HL-60 (cell line): Measurements from ENCODE around the gene CAMTA1.

Experiments
- DNase-seq, 2 experiments: peaks; one replicate each; pipeline ENCODE4 v3.0.0-alpha.2; 2010 to 2020; ENCODE audit warnings: low read depth in 1 of 2, low spot score in 1 of 2
- H3K27ac ChIP-seq: fragments of 250-450 bp; sonication (Bioruptor Pico); replicated peaks from 2 replicates; pipeline ENCODE4 v1.5.1; 2020; ENCODE audit warnings: mild to moderate bottlenecking, moderate library complexity
- H3K27me3 ChIP-seq: fragments of 250-450 bp; sonication (Bioruptor Pico); 2 replicates; pipeline ENCODE4 v1.5.1; 2021; ENCODE audit warnings: mild to moderate bottlenecking, moderate library complexity; ENCODE audit not compliant: insufficient read depth, poor library complexity, severe bottlenecking
- H3K4me3 ChIP-seq: replicated peaks from 2 replicates; pipeline ENCODE4 v1.5.1; 2011; ENCODE audit warnings: mild to moderate bottlenecking, control low read depth, low read length; ENCODE audit not compliant: insufficient read depth
- CTCF ChIP-seq: IDR thresholded peaks from one replicate; pipeline ENCODE4 v1.5.1; 2011; ENCODE audit warnings: low read length, control low read depth, inconsistent platforms; ENCODE audit not compliant: insufficient read depth
- GABPA ChIP-seq: IDR thresholded peaks from 2 replicates; pipeline ENCODE4 v1.6.1; 2012; ENCODE audit warnings: low read depth
- POLR2AphosphoS5 ChIP-seq: IDR thresholded peaks from 2 replicates; pipeline ENCODE4 v1.6.1; 2012; ENCODE audit warnings: low read depth
- REST ChIP-seq: IDR thresholded peaks from 2 replicates; pipeline ENCODE4 v1.6.1; 2012; ENCODE audit warnings: low read depth; ENCODE audit not compliant: insufficient replicate concordance
- SPI1 ChIP-seq: IDR thresholded peaks from 2 replicates; pipeline ENCODE4 v1.6.1; 2012; ENCODE audit warnings: low read depth, mild to moderate bottlenecking, borderline replicate concordance

CAMTA1 gene

GRCh38 chr1:6889875-6890480 lies 104.7 kb downstream of the CAMTA1 start:
- TF ChIP-seq GABPA (no peak), CTCF (peak; percentile 67), REST (no peak), POLR2AphosphoS5 (no peak), SPI1 (no peak)
- no peak overlapping the region for H3K4me3 ChIP-seq
- no peak overlapping the region for H3K27ac ChIP-seq
- DNase-seq: peak; percentile 21 to 48
- H3K27me3 ChIP-seq: no peaks in the 10 kb centered on the region

- TF ChIP-seq POLR2AphosphoS5: no peak
- TF ChIP-seq SPI1: no peak
- no peak for TF ChIP-seq CTCF
- no peak for TF ChIP-seq GABPA
- H3K27me3 ChIP-seq: no peaks in the 10 kb centered on the region
- H3K27ac ChIP-seq: no peak overlapping the region
- H3K4me3 ChIP-seq: no peak overlapping the region
- DNase-seq: no peak
These were observed 105.4 kb downstream of the CAMTA1 start for GRCh38 chr1:6890686-6891085.

- TF ChIP-seq REST: no peak
- no peak overlapping the region for H3K27ac ChIP-seq
- no peaks in the 10 kb centered on the region for H3K27me3 ChIP-seq
- no peak for DNase-seq
- H3K4me3 ChIP-seq: no peak overlapping the region
These were observed 106.7 kb downstream of the CAMTA1 start for GRCh38 chr1:6891781-6892579.

- H3K27me3 ChIP-seq: no peaks in the 10 kb centered on the region
- TF ChIP-seq CTCF (no peak), SPI1 (no peak)
- no peak for DNase-seq
- no peak overlapping the region for H3K4me3 ChIP-seq
- no peak overlapping the region for H3K27ac ChIP-seq
These were observed 108.1 kb downstream of the CAMTA1 start for GRCh38 chr1:6893388-6893787.
